CD4-positive, alpha-beta T cell treated with Interleukin-17A for 4 hours (primary cell): ENCODE results near the gene PTPN18.
"Not testable (repeated sequence)": the region's sequence is repeated elsewhere in the genome, so short reads cannot be mapped to it uniquely, and the experiment has no call there.

Source experiments
- DNase-seq: peaks from one replicate; pipeline ENCODE4 v3.0.0-alpha.2; 2020; ENCODE audit warnings: mixed read lengths

The PTPN18 gene, protein sequence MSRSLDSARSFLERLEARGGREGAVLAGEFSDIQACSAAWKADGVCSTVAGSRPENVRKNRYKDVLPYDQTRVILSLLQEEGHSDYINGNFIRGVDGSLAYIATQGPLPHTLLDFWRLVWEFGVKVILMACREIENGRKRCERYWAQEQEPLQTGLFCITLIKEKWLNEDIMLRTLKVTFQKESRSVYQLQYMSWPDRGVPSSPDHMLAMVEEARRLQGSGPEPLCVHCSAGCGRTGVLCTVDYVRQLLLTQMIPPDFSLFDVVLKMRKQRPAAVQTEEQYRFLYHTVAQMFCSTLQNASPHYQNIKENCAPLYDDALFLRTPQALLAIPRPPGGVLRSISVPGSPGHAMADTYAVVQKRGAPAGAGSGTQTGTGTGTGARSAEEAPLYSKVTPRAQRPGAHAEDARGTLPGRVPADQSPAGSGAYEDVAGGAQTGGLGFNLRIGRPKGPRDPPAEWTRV

DNA sequence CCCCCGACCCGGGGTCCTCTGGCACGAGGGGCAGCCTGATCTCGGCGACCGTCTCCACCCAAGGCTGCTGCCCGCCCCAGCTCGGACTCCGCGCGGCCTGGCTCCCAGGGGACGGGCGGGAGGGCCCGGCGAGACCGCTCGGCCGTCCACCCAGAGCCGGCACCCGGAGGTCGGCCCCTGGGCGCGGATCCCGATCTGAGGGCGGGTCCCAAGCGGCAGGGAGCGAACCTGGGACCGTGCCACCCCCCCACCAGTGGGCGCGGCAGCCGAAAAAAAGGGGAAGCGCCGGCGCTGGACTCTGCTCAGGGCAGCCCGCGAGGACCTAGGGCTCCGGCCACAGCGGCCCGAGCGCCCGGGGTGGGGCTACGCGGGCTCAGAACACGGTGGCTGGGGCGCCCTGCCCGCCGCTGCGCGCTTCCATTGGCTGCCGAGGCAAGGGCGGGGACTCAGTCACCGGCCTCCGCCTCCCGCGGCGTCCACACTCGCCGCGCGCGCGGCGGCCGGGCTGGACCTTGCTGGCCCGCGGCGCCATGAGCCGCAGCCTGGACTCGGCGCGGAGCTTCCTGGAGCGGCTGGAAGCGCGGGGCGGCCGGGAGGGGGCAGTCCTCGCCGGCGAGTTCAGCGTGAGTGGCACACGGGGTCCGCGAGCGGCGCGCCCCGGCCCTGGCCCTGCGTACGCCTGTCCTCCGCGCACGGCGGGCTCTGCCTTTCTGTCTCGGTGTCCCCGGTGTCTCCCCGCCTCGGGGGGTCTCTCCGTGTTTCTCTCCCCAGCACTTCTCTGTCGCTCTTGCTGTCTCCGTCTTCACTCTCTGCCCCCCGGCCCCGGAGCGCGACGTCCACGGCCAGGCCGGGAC is at the start of gene PTPN18:
TSS of gene PTPN18 (plus strand) at position 479 of the 854 bp plus-strand sequence. CDS start at position 531, 52 bp downstream.
- peak; percentile 71 for DNase-seq

DNA sequence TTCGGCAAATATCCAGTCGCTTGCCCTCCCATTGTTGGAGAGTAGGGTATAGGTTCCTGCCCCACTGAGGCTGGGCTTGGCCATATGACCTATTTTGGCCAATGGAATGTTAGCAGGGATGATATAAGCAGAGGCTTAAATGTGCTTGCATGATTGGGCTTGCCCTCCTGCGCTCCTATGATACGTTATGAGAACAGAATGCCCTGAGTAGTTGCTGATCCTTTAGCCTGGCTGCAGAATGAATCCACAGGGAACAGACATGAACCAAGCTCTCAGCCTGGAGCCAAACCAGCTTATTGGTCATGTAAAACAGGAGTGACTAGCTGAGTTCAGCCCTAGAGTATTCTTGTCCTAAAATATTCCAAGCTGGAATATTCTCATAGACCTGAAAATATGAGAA is 48.0 kb upstream of the PTPN18 start:
- DNase-seq, result no peak

DNA sequence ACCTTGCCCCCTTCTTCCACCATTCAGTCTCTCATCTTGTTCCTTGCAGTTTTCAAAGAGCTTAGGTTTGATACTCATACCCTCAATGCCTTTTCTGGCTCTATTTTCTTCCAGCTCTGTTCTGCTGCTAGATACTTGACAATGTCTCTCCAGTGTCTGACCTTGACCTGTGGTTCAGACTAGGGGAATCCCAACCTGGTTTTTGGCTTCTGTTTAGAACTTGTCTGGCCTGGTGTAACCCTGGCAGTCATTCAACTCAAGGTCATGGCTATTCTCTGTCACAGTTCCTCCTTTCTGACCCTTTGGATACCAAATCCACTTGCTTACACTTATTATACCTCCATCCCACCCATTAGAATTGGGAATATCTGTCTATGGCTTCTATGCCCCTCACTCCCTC is 45.0 kb upstream of the PTPN18 start:
- no peak for DNase-seq

DNA sequence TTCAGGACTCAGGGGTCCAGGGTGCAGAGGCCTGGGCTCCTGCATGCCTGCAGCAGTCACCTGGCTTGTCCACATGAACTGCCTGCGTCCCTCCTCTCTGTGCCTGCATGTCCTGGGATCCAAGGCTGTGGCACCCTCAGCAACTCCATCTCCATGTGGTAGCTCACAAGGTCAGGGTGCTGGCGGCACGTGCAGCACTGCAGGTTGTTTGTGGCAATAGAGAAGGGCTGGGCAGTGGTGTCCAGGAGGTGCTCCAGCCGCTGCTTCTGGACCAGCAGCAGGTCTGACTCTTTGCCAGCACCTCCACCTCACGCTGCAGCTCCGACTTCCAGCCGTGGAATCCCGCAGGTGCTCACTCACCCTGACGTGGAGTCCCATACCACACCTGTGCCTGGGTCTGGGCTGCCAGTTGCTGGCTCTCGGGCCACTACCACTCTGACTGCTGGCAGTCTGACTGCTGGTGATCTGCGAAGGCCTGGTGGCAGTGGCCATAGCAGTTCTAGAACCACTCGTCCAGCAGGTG is 42.0 kb upstream of the PTPN18 start:
- no peak for DNase-seq

DNA sequence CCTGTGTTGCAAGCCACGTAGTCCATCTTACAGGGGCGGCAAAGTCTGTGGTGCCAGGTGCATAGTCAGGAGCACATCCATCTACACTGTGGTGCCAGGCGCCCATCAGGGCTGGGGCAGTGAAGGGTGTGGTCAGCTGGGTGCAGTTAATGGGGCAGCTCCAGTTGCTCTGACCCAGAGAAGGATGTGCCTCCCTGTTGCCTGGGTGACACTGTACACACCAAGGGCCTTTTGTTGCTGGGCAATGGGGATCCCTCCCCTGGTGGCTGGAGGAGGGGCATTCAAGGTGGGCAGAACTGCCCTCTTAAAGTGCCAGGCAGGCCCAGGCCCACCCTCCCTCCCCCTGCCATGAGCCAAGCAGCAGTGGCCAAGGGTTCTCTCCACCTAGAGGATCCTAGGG is 41.5 kb upstream of the PTPN18 start:
- DNase-seq, result no peak

DNA sequence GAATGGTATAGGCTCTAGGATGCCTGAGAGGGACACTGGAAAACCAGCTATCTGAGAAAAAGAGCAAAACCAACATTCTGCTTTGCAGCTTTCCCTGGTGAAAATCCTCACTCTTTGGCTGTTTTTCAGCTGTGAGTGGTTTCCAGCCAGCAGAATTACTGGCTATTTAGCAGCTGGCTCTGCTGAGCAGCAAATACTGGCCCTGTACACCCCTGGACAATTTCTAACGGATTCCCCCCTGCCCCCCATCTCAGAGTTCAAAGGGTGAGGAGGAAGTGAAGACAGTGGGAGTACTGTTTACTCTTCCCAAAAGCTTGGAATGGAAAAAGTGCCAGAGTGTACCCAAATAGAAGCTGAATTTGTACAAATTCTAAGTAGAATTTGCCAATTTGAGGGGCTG is 39.3 kb upstream of the PTPN18 start:
- DNase-seq, result no peak

DNA sequence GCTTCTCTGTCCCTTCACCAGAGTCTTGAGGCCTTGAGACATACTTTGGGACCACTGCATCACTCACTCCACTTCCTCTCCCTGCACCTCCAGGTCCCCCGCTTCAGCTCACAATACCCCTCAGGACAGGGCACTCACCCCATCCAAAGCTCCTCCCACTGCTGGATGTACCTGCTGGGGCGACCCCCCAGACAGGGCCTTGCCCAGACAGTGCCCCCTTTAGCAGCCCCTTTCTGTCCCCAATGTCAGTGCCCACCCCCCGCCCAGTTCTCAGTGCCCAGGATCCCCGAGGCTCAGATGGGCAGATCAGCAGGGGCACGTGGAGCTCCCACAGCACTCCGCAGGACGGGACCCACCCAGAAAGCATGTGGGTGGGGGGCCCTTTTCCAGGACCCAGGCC is 37.0 kb upstream of the PTPN18 start:
- no peak for DNase-seq

DNA sequence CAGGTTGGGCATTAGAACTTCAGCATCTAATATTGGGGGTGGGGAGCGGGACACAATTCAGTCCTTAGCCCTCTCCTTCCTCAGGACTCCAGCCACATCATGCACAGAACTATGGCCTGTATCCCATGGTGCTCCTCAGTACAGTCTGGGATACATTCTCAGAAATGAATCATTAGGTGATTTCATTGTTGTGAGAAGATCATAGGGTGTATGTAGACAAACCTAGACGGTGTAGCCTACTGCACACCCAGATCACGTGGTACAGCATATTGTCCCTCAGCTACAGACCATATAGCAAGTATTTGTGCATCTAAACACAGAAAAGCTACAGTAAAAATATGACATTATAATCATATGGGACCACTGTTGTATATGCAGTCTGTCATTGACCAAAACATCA is 36.3 kb upstream of the PTPN18 start:
- DNase-seq, result no peak

DNA sequence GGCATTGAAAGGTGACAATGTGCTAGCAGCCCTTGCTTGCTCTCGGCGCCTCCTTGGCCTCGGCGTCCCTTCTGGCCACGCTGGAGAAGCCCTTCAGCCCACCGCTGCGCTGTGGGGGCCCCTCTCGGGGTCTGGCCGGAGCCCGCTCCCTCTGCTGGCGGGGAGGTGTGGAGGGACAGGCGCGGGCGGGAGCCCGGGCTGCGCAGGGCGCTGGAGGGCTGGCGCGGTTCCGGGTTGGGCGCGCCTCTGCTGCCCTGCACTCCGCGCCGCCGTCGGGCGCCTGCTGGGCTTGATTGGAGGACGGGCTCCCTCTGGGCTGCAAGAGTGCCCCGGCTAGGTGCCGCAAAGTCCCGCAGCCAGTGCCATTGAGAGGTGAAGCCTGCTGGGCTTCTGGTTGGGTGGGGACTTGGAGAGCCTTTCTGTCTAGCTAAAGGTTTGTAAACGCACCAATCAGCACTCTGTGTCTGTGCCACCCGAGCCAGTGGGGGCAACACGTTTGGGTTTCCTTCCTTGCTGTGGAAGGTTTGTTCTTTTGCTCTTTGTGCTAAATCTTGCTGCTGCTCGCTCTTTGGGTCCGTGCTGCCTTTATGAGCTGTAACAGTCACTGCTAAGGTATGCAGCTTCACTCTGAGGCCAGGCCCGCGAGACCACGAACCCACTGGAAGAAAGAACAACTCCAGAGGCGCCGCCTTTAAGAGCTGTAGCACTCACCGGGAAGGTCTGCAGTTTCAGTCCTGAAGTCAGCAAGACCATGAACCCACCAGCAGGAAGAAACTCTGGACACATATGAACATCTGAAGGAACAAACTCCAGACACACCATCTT is 27.9 kb upstream of the PTPN18 start:
- DNase-seq, result no peak

DNA sequence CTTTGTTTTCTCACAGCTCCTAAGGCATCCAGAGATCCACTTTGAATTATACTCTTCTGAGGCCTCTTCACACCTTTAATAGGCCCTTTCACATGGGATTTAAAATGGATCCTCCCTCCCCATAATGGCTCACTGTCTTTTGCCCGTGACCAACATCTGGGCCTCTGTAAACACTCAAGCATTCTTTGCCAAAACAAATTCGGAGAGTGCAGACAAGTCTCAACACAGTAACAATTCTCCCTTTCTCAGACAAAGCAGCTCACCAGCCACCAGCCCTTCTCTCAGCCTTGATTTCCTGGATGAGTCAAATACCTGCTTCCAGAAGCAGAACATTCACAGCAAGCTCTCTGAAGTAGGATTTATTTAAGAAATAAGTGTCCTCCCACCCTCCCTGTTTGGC is 27.1 kb upstream of the PTPN18 start:
- no peak for DNase-seq

DNA sequence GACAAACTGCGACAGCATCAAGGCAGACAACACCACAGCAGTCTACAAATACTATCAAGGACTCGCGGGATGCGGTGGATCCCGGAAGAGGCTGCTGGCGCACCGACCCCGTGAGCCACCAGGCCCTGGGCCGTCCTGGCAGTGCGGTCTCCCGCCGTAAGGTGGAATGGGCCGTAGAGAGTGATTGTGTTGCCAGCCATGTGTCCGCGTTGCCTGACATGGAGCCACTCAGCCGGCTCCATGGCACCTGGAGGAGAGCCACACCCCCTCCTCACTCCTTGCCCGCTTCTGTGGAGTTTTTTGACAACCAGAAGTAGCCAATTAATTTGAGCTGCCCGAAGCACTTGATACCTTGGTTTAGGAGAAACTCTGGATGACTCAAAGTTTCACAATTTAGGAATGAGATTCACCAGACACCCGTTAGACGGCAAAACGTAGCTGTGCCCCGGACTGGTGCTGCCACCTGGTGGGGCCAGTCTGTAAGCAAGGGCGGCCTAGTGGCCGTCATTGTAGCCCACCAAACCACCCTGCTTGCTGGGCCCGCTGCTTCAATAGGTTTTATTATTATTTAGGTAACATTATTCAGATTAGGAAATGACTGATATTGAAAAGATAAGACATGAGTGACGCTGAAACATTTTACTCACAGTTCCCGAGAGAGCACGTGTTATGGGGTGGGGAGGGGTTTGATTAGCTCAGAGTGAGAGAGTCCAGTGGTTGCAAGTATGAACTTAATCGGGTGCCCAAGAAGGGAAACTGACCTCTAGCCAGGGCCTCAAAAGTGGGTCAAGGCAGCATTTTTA is 23.4 kb upstream of the PTPN18 start:
- DNase-seq, result peak; percentile 74

DNA sequence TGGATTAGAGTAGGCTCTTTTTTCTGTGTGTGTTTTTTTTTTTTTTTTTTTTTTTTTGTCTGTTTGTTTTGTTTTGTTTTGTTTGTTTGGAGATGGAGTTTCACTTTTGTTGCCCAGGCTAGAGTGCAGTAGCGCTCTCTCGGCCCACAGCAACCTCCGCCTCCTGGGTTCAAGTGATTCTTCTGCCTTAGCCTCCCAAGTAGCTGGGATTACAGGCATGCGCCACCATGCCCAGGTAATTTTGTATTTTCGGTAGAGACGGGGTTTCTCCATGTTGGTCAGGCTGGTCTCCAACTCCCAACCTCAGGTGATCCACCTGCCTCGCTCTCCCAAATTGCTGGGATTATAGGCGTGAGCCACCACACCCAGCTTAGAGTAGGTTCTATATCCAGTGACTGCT is 22.6 kb upstream of the PTPN18 start:
- not testable (repeated sequence) for DNase-seq

DNA sequence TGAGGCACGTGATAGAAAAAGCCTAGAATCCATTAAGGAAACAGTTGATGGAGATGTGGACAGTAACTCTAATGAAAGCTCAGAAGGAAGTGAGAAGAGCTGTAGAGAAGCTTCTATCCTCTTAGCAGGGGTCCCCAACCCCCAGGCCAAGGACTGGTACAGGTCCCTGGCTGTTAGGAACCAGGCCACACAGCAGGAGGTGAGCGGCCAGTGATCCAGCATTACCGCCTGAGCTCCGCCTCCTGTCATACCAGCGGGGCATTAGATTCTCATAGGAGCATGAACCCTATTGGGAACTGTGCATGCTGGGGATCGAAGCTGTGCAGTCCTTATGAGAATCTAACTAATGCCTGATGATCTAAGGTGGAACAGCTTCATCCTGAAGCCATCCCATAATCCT is 21.8 kb upstream of the PTPN18 start:
- DNase-seq, result no peak

DNA sequence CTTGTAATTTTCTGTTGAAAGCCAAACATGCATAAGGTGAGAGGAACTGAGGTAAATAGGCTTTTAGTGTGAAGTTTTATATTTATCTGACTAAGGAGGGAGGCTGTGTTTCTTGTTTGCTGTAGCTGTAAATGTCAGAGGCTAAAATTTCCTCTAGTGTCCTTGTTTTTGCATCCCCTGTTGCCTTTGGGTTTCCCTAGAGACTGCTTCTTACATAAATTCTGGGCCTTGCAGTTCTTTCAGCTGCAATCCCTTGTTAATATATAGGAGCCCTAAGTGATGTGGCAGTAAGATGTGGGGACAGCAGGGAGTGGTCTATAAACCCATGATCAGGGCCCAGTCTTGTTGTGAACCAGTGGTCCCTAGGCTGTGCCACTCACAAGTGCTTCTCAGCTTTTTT is 20.6 kb upstream of the PTPN18 start:
- DNase-seq, result no peak

DNA sequence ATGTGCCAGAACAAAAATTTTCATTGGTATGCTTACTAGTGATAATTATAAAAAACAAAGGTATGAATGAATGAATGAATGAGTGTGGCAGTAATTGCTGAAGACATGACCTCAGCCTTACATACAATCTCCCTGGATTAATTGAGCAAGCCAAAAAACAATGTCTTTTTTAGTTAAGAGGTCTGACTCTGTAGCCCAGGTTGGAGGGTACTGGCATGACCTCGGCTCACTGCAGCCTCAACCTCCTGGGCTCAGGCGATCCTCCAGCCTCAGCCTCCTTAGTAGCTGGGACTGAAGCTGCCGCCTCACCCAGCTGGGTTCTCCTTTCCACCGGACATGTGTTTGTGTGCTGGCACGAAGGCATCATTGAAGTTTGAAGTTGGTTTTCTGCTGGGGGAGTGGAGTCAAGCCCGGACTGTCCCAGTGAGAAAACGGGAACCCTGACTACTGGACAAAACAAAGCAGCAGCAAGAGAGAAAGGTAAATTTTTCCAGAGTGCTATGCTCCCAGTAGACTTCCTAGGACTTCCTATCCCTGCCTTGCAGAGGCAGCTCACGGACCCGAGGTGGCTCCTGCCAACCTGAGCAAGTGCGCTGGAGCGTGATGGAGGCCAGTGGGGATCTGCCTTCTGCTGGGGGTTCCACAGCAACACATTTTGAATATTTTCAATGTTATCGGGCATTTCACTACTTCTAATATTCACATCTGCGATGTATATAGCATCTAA is 19.5 kb upstream of the PTPN18 start:
- no peak for DNase-seq

DNA sequence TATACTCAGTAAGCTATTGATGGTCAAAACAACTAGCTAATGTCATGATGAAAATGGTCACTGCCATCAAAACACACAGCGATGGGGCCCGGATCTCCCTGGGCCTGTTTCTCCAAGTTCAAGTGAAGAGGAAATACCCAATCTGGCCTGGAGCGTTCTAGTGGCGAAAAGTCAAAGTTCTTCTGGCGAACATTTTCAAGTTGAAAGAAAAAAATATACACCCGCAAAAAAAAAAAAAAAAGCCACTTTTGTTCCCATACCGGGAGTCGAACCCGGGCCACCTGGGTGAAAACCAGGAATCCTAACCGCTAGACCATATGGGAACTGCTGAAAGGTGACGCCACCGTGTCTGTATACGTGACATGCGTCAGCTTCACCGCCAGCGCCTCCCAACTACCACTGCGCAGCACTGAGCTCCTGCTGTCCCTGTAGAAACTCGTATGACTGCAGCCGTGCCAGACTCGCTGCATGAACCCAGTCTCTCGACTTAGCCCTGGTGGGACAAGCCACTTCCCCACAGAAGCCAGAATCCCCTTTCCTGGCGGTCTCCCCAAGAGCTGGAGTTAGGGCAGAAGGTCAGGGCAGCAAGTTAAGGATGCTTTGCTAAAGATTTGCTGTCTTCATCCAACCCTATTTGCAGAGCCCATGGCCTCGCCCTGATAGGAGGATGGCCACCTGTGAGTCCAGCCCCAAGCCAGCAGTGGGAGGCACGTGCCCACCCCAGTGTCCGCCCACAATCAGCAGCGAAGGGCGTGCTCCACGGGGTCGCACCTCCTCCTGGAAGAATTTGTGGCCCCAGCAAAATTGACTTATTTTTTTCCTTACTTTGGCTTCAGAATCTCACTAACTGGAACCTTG is 18.8 kb upstream of the PTPN18 start:
- DNase-seq, result peak; percentile 53

DNA sequence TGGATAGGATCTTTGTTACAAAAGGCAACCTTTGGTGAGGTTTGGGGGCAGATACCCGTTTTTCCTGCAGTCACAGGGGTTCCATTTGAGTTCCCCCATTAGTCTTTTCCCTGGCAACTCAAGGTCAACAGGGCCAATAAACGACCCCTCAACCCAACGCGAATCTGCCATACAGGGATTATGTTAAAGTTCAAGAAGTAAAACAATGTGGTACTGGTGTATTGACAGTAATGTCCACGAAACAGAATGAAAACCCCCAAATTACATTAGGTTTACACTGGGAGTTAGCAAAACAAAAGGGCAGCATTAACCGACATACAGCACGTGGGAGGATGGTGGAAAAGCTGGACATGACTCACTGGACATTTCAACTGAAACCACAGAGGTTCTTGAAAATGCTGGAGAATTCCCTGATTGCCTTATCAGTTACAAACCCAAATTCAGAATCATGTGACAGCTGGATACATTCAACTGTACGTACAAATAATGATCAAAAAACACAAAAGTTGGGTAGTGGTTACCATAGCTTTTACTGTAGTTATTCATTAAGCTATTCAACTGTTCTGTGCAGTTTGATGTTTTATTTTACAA is 18.0 kb upstream of the PTPN18 start:
- DNase-seq, result no peak

DNA sequence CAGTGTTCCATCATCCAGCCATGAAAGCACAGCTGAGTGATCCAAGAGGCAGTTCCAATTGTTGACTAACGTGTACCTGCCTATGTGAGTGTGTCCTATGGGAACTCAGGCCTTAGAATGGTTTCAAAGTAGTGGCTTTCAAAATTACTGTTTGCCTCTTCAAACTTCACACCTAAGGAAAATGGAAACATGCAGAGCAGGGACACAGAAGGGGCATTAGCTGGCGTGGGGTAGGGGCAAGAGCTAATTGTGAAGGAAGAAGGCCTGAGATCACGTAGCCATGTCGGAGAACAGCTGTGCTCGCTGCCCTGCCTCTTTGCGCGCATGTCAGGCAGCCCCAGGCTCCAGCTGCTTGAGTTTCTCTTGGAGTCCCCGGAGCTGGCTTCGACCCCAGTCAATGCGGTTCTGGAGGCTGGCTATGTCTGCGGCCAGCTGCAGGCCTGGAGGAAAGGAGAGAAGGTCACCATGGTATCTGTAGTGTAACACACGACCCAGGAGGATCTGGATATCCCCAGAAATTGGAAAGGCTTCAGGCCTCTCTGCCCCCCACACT is 17.0 kb upstream of the PTPN18 start:
- no peak for DNase-seq
